ENCODE results near the gene WSB1.
A peak's percentile ranks its signal among the peaks of the same experiment; 100 is the strongest.

The WSB1 gene

GRCh38 chr17:27299384-27300049 lies 5.6 kb downstream of the WSB1 start:
- peaks cover 26% of the 10 kb centered on the region; the same call in 1 of the 2 replicates for H3K36me3 ChIP-seq (ENCODE audit: insufficient read depth, low read length)
- H2AFZ ChIP-seq (ENCODE audit: low read length) = no peak overlapping the region
- H3K4me3 ChIP-seq (ENCODE audit: low read depth, low read length, poor library complexity, severe bottlenecking) = no peak overlapping the region
- TF ChIP-seq CTCF (IDR thresholded peaks at IDR 0.05; ENCODE audit: low read length) = no peak
- no peak for TF ChIP-seq EZH2 (IDR thresholded peaks at IDR 0.05; ENCODE audit: borderline replicate concordance, low read length)
- no peaks in the 10 kb centered on the region for H4K20me1 ChIP-seq (ENCODE audit: insufficient read depth, low read length)
- H3K27ac ChIP-seq (ENCODE audit: low read depth, low read length, poor library complexity, severe bottlenecking) = peak overlapping the region; percentile 16
- no peaks in the 10 kb centered on the region for H3K9me2 ChIP-seq (ENCODE audit: low read depth, low read length)
- H3K4me2 ChIP-seq (ENCODE audit: low read length) = no peak overlapping the region; the same call in 1 of the 2 replicates
- H3K27me3 ChIP-seq (ENCODE audit: insufficient read depth, low read length) = no peaks in the 10 kb centered on the region
- H3K4me1 ChIP-seq (ENCODE audit: insufficient read depth, low read length, severe bottlenecking) = peaks cover 42% of the 10 kb centered on the region
- peaks cover 96% of the 10 kb centered on the region for H3K79me2 ChIP-seq (ENCODE audit: insufficient read depth, low read length)
- no peak overlapping the region for H3K9ac ChIP-seq (ENCODE audit: low read length)
- H3K9me3 ChIP-seq (ENCODE audit: low read length) = no peaks in the 10 kb centered on the region
- H3F3A ChIP-seq (ENCODE audit: insufficient read depth, low read length) = no peaks in the 10 kb centered on the region

- Histone ChIP-seq H3K36me3 (ENCODE audit: insufficient read depth, low read length) (peaks cover 68% of the 10 kb centered on the region), H3K9me2 (ENCODE audit: low read depth, low read length) (no peaks in the 10 kb centered on the region), H2AFZ (ENCODE audit: low read length) (no peak overlapping the region), H3K4me1 (ENCODE audit: insufficient read depth, low read length, severe bottlenecking) (peaks cover 13% of the 10 kb centered on the region), H3K4me2 (ENCODE audit: low read length) (no peak overlapping the region), H3K4me3 (ENCODE audit: low read depth, low read length, poor library complexity, severe bottlenecking) (no peak overlapping the region), H3K79me2 (ENCODE audit: insufficient read depth, low read length) (peaks cover 54% of the 10 kb centered on the region), H3K9me3 (ENCODE audit: low read length) (no peaks in the 10 kb centered on the region), H3K27me3 (ENCODE audit: insufficient read depth, low read length) (no peaks in the 10 kb centered on the region), H3K27ac (ENCODE audit: low read depth, low read length, poor library complexity, severe bottlenecking) (no peak overlapping the region), H4K20me1 (ENCODE audit: insufficient read depth, low read length) (no peaks in the 10 kb centered on the region), H3F3A (ENCODE audit: insufficient read depth, low read length) (no peaks in the 10 kb centered on the region), H3K9ac (ENCODE audit: low read length) (no peak overlapping the region)
- TF ChIP-seq EZH2 (IDR thresholded peaks at IDR 0.05; ENCODE audit: borderline replicate concordance, low read length) = no peak
- no peak for TF ChIP-seq CTCF (IDR thresholded peaks at IDR 0.05; ENCODE audit: low read length)
Observed at GRCh38 chr17:27303734-27304133, 9.8 kb downstream of the WSB1 start.

- Histone ChIP-seq H3K27me3 (ENCODE audit: insufficient read depth, low read length) (no peaks in the 10 kb centered on the region), H2AFZ (ENCODE audit: low read length) (no peak overlapping the region), H4K20me1 (ENCODE audit: insufficient read depth, low read length) (no peaks in the 10 kb centered on the region), H3K9me2 (ENCODE audit: low read depth, low read length) (no peaks in the 10 kb centered on the region), H3K36me3 (ENCODE audit: insufficient read depth, low read length) (peaks cover 94% of the 10 kb centered on the region), H3K9me3 (ENCODE audit: low read length) (no peaks in the 10 kb centered on the region), H3K4me1 (ENCODE audit: insufficient read depth, low read length, severe bottlenecking) (no peaks in the 10 kb centered on the region), H3K27ac (ENCODE audit: low read depth, low read length, poor library complexity, severe bottlenecking) (no peak overlapping the region), H3K9ac (ENCODE audit: low read length) (no peak overlapping the region), H3K79me2 (ENCODE audit: insufficient read depth, low read length) (peaks cover 28% of the 10 kb centered on the region), H3K4me3 (ENCODE audit: low read depth, low read length, poor library complexity, severe bottlenecking) (no peak overlapping the region), H3K4me2 (ENCODE audit: low read length) (no peak overlapping the region), H3F3A (ENCODE audit: insufficient read depth, low read length) (no peaks in the 10 kb centered on the region)
- TF ChIP-seq CTCF (IDR thresholded peaks at IDR 0.05; ENCODE audit: low read length) (no peak), EZH2 (IDR thresholded peaks at IDR 0.05; ENCODE audit: borderline replicate concordance, low read length) (no peak)
Observed at GRCh38 chr17:27306276-27306835, 12.4 kb downstream of the WSB1 start.
